H1 (cell line): ENCODE measurements around the gene TWIST2. TPM values are rescaled to one million over a fixed set of nuclear protein-coding genes. Genes with fewer than 3 reads are reported as not detected.

Experiments used
- CTCF ChIA-PET: fragments of 300-600 bp; sonication (Branson Sonifier 250); formaldehyde crosslinking; loops from one replicate; lab custom pipeline; 2021; ENCODE audit not compliant: partially characterized antibody; lab: Charles Lee
- POLR2A ChIA-PET: fragments of 300-600 bp; sonication (Branson Sonifier 250); formaldehyde crosslinking; loops from one replicate; lab custom pipeline; 2021; ENCODE audit warnings: inconsistent platforms; ENCODE audit not compliant: partially characterized antibody; lab: Charles Lee
- DNase-seq, 2 experiments: peaks; one replicate each; pipeline versions ENCODE4 v3.0.0 to v3.0.0-alpha.2; 2010 to 2022; ENCODE audit warnings: low spot score in 2 of 2, low read depth in 1 of 2, mixed read lengths in 1 of 2
- FAIRE-seq: peaks from 2 replicates; lab custom pipeline; 2011; peaks lifted over from hg19 to GRCh38; lab: Jason Lieb, UNC
- H2AFZ ChIP-seq: 2 replicates; pipeline ENCODE4 v1.8.1; 2012; ENCODE audit warnings: low read length, inconsistent platforms
- H2AK5ac ChIP-seq: 2 replicates; pipeline ENCODE4 v1.6.1; 2013; ENCODE audit warnings: low read depth, low read length
- H2BK120ac ChIP-seq: replicated peaks from 2 replicates; pipeline ENCODE3; 2013; ENCODE audit warnings: low read depth, low read length, inconsistent platforms
- H2BK12ac ChIP-seq: 2 replicates; pipeline ENCODE4 v1.6.1; 2013; ENCODE audit warnings: low read depth, low read length
- H2BK15ac ChIP-seq: 2 replicates; pipeline ENCODE4 v1.6.1; 2013; ENCODE audit warnings: low read length
- H2BK20ac ChIP-seq: 2 replicates; pipeline ENCODE4 v1.6.1; 2013; ENCODE audit warnings: low read length
- H2BK5ac ChIP-seq: 2 replicates; pipeline ENCODE4 v1.6.1; 2013; ENCODE audit warnings: low read depth, low read length
- H3K14ac ChIP-seq: 2 replicates; pipeline ENCODE4 v1.6.1; 2013; ENCODE audit warnings: inconsistent platforms; ENCODE audit not compliant: insufficient read length
- H3K18ac ChIP-seq: 2 replicates; pipeline ENCODE4 v1.6.1; 2013; ENCODE audit warnings: low read length; ENCODE audit errors: extremely low read depth
- H3K23ac ChIP-seq: 2 replicates; pipeline ENCODE4 v1.6.1; 2013; ENCODE audit warnings: inconsistent platforms; ENCODE audit not compliant: insufficient read length
- H3K23me2 ChIP-seq: 2 replicates; pipeline ENCODE4 v1.6.1; 2013; ENCODE audit warnings: low read depth, low read length
- H3K27ac ChIP-seq: 2 replicates; pipeline ENCODE4 v1.6.1; 2011; ENCODE audit warnings: low read depth, low read length, inconsistent platforms
- H3K27me3 ChIP-seq, 4 experiments: replicated peaks in 1 of 4; 1 replicate in 1 of 4; 2 replicates in 3 of 4; pipeline versions ENCODE4 v1.6.1 to v1.8.1; 2011 to 2013; ENCODE audit warnings: low read length in 3 of 4, mild to moderate bottlenecking in 3 of 4, inconsistent platforms in 2 of 4, mixed read lengths in 2 of 4, moderate library complexity in 1 of 4; ENCODE audit not compliant: control insufficient read depth in 3 of 4, insufficient read depth in 3 of 4; ENCODE audit errors: extremely low read depth in 1 of 4
- H3K36me3 ChIP-seq, 4 experiments: 2 replicates each; pipeline versions ENCODE4 v1.6.1 to v1.8.1; 2011 to 2013; ENCODE audit warnings: mild to moderate bottlenecking in 4 of 4, low read length in 3 of 4, moderate library complexity in 2 of 4, control low read depth in 1 of 4, inconsistent platforms in 1 of 4; ENCODE audit not compliant: insufficient read depth in 4 of 4, control insufficient read depth in 2 of 4
- H3K4ac ChIP-seq: replicated peaks from 2 replicates; pipeline ENCODE3; 2013; ENCODE audit warnings: low read length, low read depth, mixed read lengths, inconsistent platforms; ENCODE audit not compliant: insufficient read length
- H3K4me1 ChIP-seq, 4 experiments: replicated peaks in 1 of 4; 1 replicate in 1 of 4; 2 replicates in 3 of 4; pipeline versions ENCODE4 v1.6.1 to v1.8.1; 2011 to 2013; ENCODE audit warnings: low read length in 3 of 4, inconsistent platforms in 2 of 4, mixed read lengths in 1 of 4; ENCODE audit not compliant: insufficient read depth in 4 of 4, control insufficient read depth in 3 of 4
- H3K4me2 ChIP-seq, 2 experiments: 2 replicates each; pipeline versions ENCODE4 v1.6.1 to v1.8.1; 2011 to 2013; ENCODE audit warnings: low read depth in 2 of 2, low read length in 2 of 2, control low read depth in 1 of 2, inconsistent platforms in 1 of 2, mild to moderate bottlenecking in 1 of 2; ENCODE audit not compliant: insufficient read depth in 1 of 2
- H3K4me3 ChIP-seq, 4 experiments: fragments of 200-600, 300-600 bp in 1 of 4; sonication (generic), shearing (Covaris generic), sonication (Bioruptor Twin) in 1 of 4; 2 replicates each; pipeline versions ENCODE4 v1.5.1 to v1.8.1; 2011 to 2016; ENCODE audit warnings: low read length in 4 of 4, low read depth in 3 of 4, control low read depth in 2 of 4, inconsistent platforms in 2 of 4, mild to moderate bottlenecking in 2 of 4, mixed read lengths in 1 of 4, moderate library complexity in 1 of 4; ENCODE audit not compliant: insufficient read depth in 2 of 4; ENCODE audit errors: extremely low read depth in 1 of 4
- H3K56ac ChIP-seq: replicated peaks from 2 replicates; pipeline ENCODE3; 2013; ENCODE audit warnings: low read depth, mild to moderate bottlenecking, mixed read lengths, low read length, inconsistent platforms; ENCODE audit not compliant: insufficient read length
- H3K79me1 ChIP-seq: 2 replicates; pipeline ENCODE4 v1.6.1; 2013; ENCODE audit warnings: low read depth, low read length, control low read depth
- H3K79me2 ChIP-seq, 2 experiments: 2 replicates each; pipeline versions ENCODE4 v1.6.1 to v1.8.1; 2012 to 2013; ENCODE audit warnings: low read length in 2 of 2, mild to moderate bottlenecking in 2 of 2, inconsistent platforms in 1 of 2; ENCODE audit not compliant: insufficient read depth in 2 of 2, control insufficient read depth in 1 of 2
- H3K9ac ChIP-seq, 4 experiments: replicated peaks in 1 of 4; 1 replicate in 1 of 4; 2 replicates in 3 of 4; pipeline versions ENCODE4 v1.6.1 to v1.8.1; 2011 to 2013; ENCODE audit warnings: low read depth in 3 of 4, low read length in 3 of 4, control low read depth in 2 of 4, mild to moderate bottlenecking in 2 of 4, moderate library complexity in 2 of 4, inconsistent platforms in 1 of 4; ENCODE audit errors: extremely low read depth in 1 of 4
- H3K9me3 ChIP-seq, 2 experiments: 2 replicates each; pipeline versions ENCODE4 v1.6.1 to v1.8.1; 2012 to 2013; ENCODE audit warnings: mild to moderate bottlenecking in 2 of 2, moderate library complexity in 2 of 2, control low read depth in 1 of 2, inconsistent platforms in 1 of 2, low read depth in 1 of 2, low read length in 1 of 2, mixed read lengths in 1 of 2; ENCODE audit not compliant: insufficient read depth in 2 of 2
- H4K20me1 ChIP-seq, 2 experiments: replicated peaks in 1 of 2; 2 replicates each; pipeline versions ENCODE3 to v1.8.1; 2011 to 2013; ENCODE audit warnings: inconsistent platforms in 2 of 2, low read length in 2 of 2, mild to moderate bottlenecking in 1 of 2; ENCODE audit not compliant: insufficient read depth in 2 of 2, control insufficient read depth in 1 of 2
- H4K5ac ChIP-seq: 2 replicates; pipeline ENCODE4 v1.6.1; 2013; ENCODE audit warnings: low read length, low read depth, mixed read lengths, inconsistent platforms; ENCODE audit not compliant: insufficient read length
- H4K8ac ChIP-seq: 2 replicates; pipeline ENCODE4 v1.8.0; 2013; ENCODE audit warnings: mild to moderate bottlenecking, moderate library complexity, low read length, inconsistent platforms; ENCODE audit not compliant: insufficient read depth; ENCODE audit errors: extremely low read depth
- H4K91ac ChIP-seq: replicated peaks from 2 replicates; pipeline ENCODE3; 2013; ENCODE audit warnings: low read length, mixed read lengths, inconsistent platforms; ENCODE audit not compliant: insufficient read length
- SP4 ChIP-seq: IDR thresholded peaks from 2 replicates; pipeline ENCODE4 v1.6.1; 2012; ENCODE audit warnings: low read length, inconsistent platforms
- WGBS, 2 experiments: shearing (Covaris generic) in 1 of 2; methylation state at CpG; one replicate each; pipeline versions ENCODE4 v1.1.6 to v1.1.7; 2013 to 2015; ENCODE audit warnings: low lambda C conversion rate in 2 of 2, mixed read lengths in 2 of 2, inconsistent platforms in 1 of 2, low coverage in 1 of 2, missing lambda C conversion rate in 1 of 2; ENCODE audit not compliant: insufficient replicate concordance in 2 of 2, insufficient coverage in 1 of 2, insufficient read length in 1 of 2; ENCODE audit errors: extremely low coverage in 1 of 2, missing lambda C conversion rate in 1 of 2; 5-methylcytosine and 5-hydroxymethylcytosine counted together
- polyA plus RNA-seq, 7 experiments: library from polyadenylated mRNA; depleted of rRNA in 3 of 7; stranded (reverse) in 5 of 7; unstranded in 2 of 7; fragments of >200 nt in 5 of 7; fragments of 200-250 nt in 2 of 7; gene quantifications; 1 replicate in 5 of 7; 2 replicates in 1 of 7; 4 replicates in 1 of 7; pipeline versions ENCODE4 v1.2.1 to v1.2.3, GENCODE V29; 2011 to 2013; ENCODE audit warnings: missing spikeins in 2 of 7, mixed read lengths in 2 of 7
- total RNA-seq: library from RNA; stranded (reverse); fragmentation: NEBNext Ultra II Directional; extraction: Animal tissue kit (Norgen Biotek cat#: 25700); gene quantifications from 2 replicates; pipeline ENCODE4 v1.2.1, GENCODE V29; 2021

TWIST2 gene
- total and polyA plus RNA-seq, 2 of the 8 experiments (the other 6 are each of a cell fraction or from before 2014, with no cell fraction given), result 2.6 to 4.3 TPM

DNA sequence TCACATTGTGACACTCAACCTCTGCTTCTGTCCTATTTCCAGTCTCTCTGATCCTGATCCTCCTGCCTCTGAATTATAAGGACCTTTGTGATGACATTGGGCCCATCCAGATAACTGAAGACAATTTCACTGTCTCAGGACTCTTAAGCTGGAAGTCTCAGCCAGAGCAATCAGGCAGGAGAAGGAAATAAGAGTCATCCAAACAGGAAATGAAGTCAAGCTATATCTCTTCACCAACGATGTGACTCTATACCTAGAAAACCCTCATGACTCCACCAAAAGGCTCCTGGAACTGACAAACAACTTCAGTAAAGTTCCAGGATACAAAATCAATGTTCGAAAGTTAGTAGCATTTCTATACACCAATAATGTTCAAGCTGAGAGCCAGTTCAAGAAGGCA, 29.3 kb upstream of the TWIST2 start:
- Histone ChIP-seq H3K4ac (no peak overlapping the region), H3K36me3 (no peaks in the 10 kb centered on the region), H3K79me2 (no peaks in the 10 kb centered on the region; a peak in 1 of 4 replicates)
- no peak for TF ChIP-seq SP4

More for the DNA sequence above, 29.3 kb upstream of the TWIST2 start:
- Histone ChIP-seq H2BK12ac (no peak overlapping the region), H3K56ac (no peak overlapping the region), H2AFZ (no peak overlapping the region), H3K9me3 (peaks cover 2 to 5% of the 10 kb centered on the region in 2 experiments; a peak in 2 of 4 replicates), H3K18ac (no peak overlapping the region), H3K79me1 (no peaks in the 10 kb centered on the region), H2BK5ac (no peak overlapping the region), H4K5ac (no peak overlapping the region), H4K20me1 (no peaks in the 10 kb centered on the region), H2BK20ac (no peak overlapping the region), H2BK15ac (no peak overlapping the region), H3K27ac (no peak overlapping the region), H3K4me1 (peaks cover 0 to 5% (median 3%) of the 10 kb centered on the region in 4 experiments; a peak in 3 of 7 replicates), H3K4me2 (no peak overlapping the region), H3K14ac (no peak overlapping the region), H3K27me3 (no peaks in the 10 kb centered on the region), H3K23ac (no peak overlapping the region), H3K23me2 (no peaks in the 10 kb centered on the region), H4K8ac (no peak overlapping the region), H3K4me3 (no peak overlapping the region), H2AK5ac (no peak overlapping the region), H3K9ac (no peak overlapping the region), H4K91ac (no peak overlapping the region), H2BK120ac (no peak overlapping the region)
- POLR2A ChIA-PET, result no interaction called here
- CTCF ChIA-PET, result interaction anchor here (0.6 kb wide), 1 partner anchor 9 kb away, joined by 3 read pairs; no protein-coding TSS in a partner anchor
- DNase-seq (no peak), FAIRE-seq (no peak)
- WGBS, 2 experiments, result 87% methylated on average over 2 of the region's 2 CpGs; no CpG with 5 or more reads in 1 of the 2 experiments
